Erythroblast (primary cell): Measurements from ENCODE around the gene SLC50A1.

Source experiments
- GATA1 ChIP-seq: IDR thresholded peaks from 2 replicates; pipeline ENCODE4 v1.6.1; 2011; ENCODE audit warnings: low read depth, mild to moderate bottlenecking, control low read depth, low read length, moderate library complexity
- POLR2A ChIP-seq: IDR thresholded peaks from 2 replicates; pipeline ENCODE4 v1.6.1; 2011; ENCODE audit warnings: mild to moderate bottlenecking, low read length

DNA sequence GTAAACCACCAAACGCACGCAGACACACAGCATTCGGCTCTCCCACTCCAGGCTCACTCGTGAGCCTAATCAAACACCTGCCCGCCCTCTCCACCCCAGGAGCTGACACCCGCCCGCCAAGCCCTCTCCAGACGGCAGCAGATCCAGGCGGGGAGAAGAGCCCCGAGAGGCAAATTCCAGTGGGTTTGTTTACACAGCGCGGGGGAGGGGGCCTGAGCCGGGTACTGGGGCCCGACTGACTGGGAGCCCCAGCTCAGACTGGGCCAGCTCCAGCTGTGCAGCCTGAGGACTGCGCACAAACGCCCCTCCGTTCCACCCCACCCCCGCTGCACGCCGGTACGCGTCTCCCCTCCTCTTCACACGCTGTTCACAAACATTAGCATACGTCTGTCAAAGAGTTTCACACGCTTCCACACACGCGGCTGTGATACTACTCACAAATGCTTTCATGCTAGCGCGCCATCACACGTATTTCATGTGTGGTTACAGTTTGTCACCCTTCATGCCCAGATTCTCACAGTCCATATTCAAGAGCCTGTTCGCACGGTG is 9.0 kb upstream of the SLC50A1 start:
- TF ChIP-seq POLR2A (no peak), GATA1 (no peak)
